ENCODE results near the gene ASS1. TPM values are rescaled to one million over a fixed set of nuclear protein-coding genes. Genes with fewer than 3 reads are reported as not detected.
A peak's percentile ranks its signal among the peaks of the same experiment; 100 is the strongest.

The ASS1 gene
- total RNA-seq, 6 experiments from 2014 or later = 437 to 1,278 (median 1,014) TPM

- Histone ChIP-seq H3K9me3 (no peaks in the 10 kb centered on the region), H3K36me3 (peaks cover 0 to 90% (median 21%) of the 10 kb centered on the region in 4 donors), H3K4me1 (no peaks in the 10 kb centered on the region), H3K27ac (no peak overlapping the region), H3K27me3 (no peaks in the 10 kb centered on the region), H3K4me3 (no peak overlapping the region)
- TF ChIP-seq CTCF (IDR thresholded peaks at IDR 0.05) (no peak), POLR2A (IDR thresholded peaks at IDR 0.05) (no peak)
- DNase-seq (no peak), ATAC-seq (no peak)
- WGBS (ENCODE audit: insufficient coverage, low coverage, low lambda C conversion rate, missing lambda C conversion rate) = 60% methylated on average over 2 of the region's 5 CpGs
- intact Hi-C loops (cut with DNase I) = no loop called here
Observed at GRCh38 chr9:130482463-130482862, 37.7 kb downstream of the ASS1 start.

GRCh38 chr9:130483371-130483971, 38.7 kb downstream of the ASS1 start:
- Histone ChIP-seq H3K4me3 (no peak overlapping the region), H3K4me1 (no peaks in the 10 kb centered on the region), H3K27ac (no peak overlapping the region), H3K36me3 (peaks cover 0 to 86% (median 15%) of the 10 kb centered on the region in 4 donors), H3K9me3 (no peaks in the 10 kb centered on the region), H3K27me3 (no peaks in the 10 kb centered on the region)
- intact Hi-C loops (cut with DNase I) = no loop called here
- ATAC-seq = peak in 2 of 4 donors; percentile 1 to 5
- DNase-seq = no peak
- 44% methylated on average over 12 of the region's 16 CpGs for WGBS (ENCODE audit: insufficient coverage, low coverage, low lambda C conversion rate, missing lambda C conversion rate)
- no peak for TF ChIP-seq CTCF (IDR thresholded peaks at IDR 0.05)
- no peak for TF ChIP-seq POLR2A (IDR thresholded peaks at IDR 0.05)

GRCh38 chr9:130484362-130485072, 39.8 kb downstream of the ASS1 start:
- no peaks in the 10 kb centered on the region for H3K27me3 ChIP-seq
- ATAC-seq = no peak
- no peak overlapping the region for H3K4me3 ChIP-seq
- intact Hi-C loops (cut with DNase I) = no loop called here
- TF ChIP-seq POLR2A (IDR thresholded peaks at IDR 0.05) = no peak
- H3K27ac ChIP-seq = no peak overlapping the region
- DNase-seq = no peak
- no peaks in the 10 kb centered on the region for H3K4me1 ChIP-seq
- no peaks in the 10 kb centered on the region for H3K9me3 ChIP-seq
- peaks cover 0 to 89% (median 15%) of the 10 kb centered on the region in 4 donors for H3K36me3 ChIP-seq
- WGBS (ENCODE audit: insufficient coverage, low coverage, low lambda C conversion rate, missing lambda C conversion rate) = 74% methylated on average over 14 of the region's 21 CpGs

- WGBS (ENCODE audit: insufficient coverage, low coverage, low lambda C conversion rate, missing lambda C conversion rate) = 80% methylated on average over 2 of the region's 6 CpGs
- intact Hi-C loops (cut with DNase I) = no loop called here
Observed at GRCh38 chr9:130486103-130486502, 41.3 kb downstream of the ASS1 start.

More at GRCh38 chr9:130486103-130486502, 41.3 kb downstream of the ASS1 start:
- Histone ChIP-seq H3K27me3 (no peaks in the 10 kb centered on the region), H3K4me3 (no peak overlapping the region), H3K9me3 (no peaks in the 10 kb centered on the region), H3K27ac (no peak overlapping the region), H3K36me3 (peaks cover 0 to 89% (median 18%) of the 10 kb centered on the region in 4 donors), H3K4me1 (no peaks in the 10 kb centered on the region)
- ATAC-seq (no peak), DNase-seq (no peak)
- TF ChIP-seq CTCF (IDR thresholded peaks at IDR 0.05) = no peak
- no peak for TF ChIP-seq POLR2A (IDR thresholded peaks at IDR 0.05)
